Activated CD4-positive, alpha-beta T cell treated with anti-CD3 and anti-CD28 coated beads for 24 hours (primary cell): Measurements from ENCODE around the gene CEP135.
"Not testable (repeated sequence)": the region's sequence is repeated elsewhere in the genome, so short reads cannot be mapped to it uniquely, and the experiment has no call there.

Experiments used
- DNase-seq, 2 donors: peaks; one replicate each; pipeline ENCODE4 v3.0.0-alpha.2; 2020; ENCODE audit warnings: low read depth in 2 of 2

CEP135 gene

GRCh38 chr4:55948726-55949481 lies at the start of gene CEP135:
Gene CEP135 (plus strand): TSS chr4:55948945. CDS start chr4:55952131, 3,186 bp downstream.
- peak; percentile 83 to 84 for DNase-seq

DNA sequence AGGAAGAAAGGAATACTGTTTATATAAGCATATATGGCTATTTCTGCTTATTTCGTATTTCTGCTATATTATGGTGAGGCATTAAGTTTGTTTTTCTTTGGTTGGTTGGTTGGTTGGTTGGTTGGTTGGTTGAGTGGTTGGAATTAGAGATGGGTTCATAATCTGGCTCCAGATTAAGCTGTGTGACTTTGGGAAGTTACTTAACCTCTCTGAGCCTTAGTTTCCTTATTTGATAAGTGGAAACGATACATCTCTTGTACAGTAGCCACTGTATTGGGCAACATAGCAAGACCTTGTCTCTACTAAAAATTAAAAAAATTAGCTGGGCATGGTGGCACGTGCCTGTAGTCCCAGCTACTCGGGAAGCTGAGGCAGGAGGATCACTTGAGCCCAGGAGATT lies 46.1 kb upstream of the CEP135 start:
- DNase-seq: no peak

- no peak for DNase-seq
These were observed 45.2 kb upstream of the CEP135 start for GRCh38 chr4:55903577-55903976.

DNA sequence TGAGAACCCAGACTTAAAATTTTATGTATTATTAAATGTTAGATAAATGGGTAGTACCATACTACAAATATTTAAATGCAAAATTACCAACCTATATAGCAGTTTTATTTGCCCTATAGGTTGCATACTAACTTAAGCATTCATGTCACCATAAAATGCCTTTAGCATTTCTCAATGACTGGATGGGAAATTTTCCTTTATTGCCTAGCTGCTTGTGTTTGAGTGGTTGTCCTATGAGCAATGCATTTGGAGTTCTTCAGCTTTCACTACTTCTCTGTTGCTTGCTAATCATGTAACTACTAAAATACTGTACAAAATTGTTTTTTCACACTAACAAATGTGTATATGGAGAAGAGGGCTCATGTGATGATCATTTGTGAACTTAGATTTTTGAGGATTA lies 44.2 kb upstream of the CEP135 start:
- no peak for DNase-seq

- DNase-seq: no peak
These were observed 42.4 kb upstream of the CEP135 start for GRCh38 chr4:55906323-55906722.

GRCh38 chr4:55906989-55907388 lies 41.8 kb upstream of the CEP135 start:
- DNase-seq: no peak

- DNase-seq: no peak
These were observed 41.3 kb upstream of the CEP135 start for GRCh38 chr4:55907469-55907868.

- DNase-seq: no peak
These were observed 38.6 kb upstream of the CEP135 start for GRCh38 chr4:55910140-55910539.

DNA sequence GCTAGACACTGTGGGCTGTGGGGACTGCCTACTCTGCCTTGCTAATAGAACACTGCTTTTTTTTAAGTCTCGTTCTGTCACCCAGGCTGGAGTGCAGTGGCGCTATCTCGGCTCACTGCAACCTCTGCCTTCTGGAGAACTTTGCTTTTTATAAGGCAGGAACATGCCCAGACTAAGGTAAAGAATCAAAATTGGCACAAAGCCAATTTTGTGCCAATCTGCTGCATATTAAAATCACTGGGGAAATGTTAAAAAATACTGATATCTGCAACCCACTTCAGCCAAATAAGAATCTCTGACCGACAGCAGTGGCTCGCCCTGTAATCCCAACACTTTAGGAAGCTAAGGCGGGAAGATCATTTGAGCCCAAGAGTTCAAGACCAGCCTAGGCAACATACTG lies 36.5 kb upstream of the CEP135 start:
- no peak for DNase-seq

DNA sequence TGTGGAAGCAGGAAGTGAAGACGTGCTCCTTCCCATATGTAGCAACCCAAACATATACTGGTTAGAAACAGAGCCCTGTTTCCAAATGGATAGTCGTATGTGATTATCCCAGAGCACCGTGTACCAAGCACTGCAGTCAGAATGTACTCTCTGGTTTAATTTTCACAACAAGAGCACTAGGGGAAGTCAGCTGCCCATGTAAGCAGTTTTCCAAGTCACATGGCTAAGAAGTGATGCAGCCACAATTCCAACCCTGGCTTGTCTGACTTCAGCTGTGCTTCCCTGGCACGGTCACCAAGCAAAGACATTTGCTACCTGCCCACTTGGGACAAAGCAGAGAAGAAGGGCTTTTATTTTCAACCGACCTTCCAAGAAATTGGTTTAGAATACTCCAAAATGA lies 28.2 kb upstream of the CEP135 start:
- no peak for DNase-seq

DNA sequence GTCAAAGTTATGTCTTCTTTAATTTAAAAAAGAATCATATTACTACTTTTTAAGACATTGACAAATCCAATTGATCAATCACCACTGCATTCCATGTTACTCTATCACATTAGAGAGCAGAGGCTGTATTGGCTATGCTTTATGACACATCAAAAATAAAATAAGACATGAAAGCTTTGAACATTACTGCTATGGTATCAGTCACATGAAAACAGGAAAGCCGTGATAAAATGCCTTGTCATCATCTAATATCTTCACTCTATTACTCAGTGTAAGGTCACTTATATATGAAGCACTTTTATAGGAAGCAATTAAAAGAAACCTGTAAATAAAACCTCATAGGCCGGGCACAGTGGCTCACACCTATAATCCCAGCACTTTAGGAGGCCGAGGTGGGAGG lies 27.7 kb upstream of the CEP135 start:
- no peak for DNase-seq

- no peak for DNase-seq
These were observed 23.5 kb upstream of the CEP135 start for GRCh38 chr4:55925241-55925640.

- DNase-seq: no peak
These were observed 22.1 kb upstream of the CEP135 start for GRCh38 chr4:55926610-55927009.

- DNase-seq: no peak
These were observed 20.8 kb upstream of the CEP135 start for GRCh38 chr4:55927803-55928437.

GRCh38 chr4:55928846-55929245 lies 19.9 kb upstream of the CEP135 start:
- no peak for DNase-seq

GRCh38 chr4:55931043-55931442 lies 17.7 kb upstream of the CEP135 start:
- DNase-seq: no peak

- DNase-seq: no peak
These were observed 16.9 kb upstream of the CEP135 start for GRCh38 chr4:55931833-55932232.

GRCh38 chr4:55932511-55932910 lies 16.2 kb upstream of the CEP135 start:
- no peak for DNase-seq

- DNase-seq: no peak
These were observed 15.1 kb upstream of the CEP135 start for GRCh38 chr4:55933611-55934010.

DNA sequence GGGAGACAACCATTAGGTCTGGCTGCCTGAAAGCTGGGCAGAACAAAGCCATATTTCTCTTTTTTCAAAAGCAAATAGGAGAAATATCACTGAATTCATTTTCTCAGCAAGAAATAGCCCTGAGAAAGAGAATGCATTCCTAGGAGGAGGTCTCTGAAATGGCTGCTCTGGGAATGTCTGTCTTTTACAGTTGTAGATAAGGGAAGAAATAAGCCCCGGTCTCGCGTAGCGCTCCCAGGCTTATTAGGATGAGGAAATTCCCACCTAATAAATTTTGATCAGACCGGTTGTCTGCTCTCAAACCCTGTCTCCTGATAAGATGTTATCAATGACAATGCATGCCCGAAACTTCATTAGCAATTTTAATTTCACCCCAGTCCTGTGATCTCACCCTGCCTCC lies 12.8 kb upstream of the CEP135 start:
- DNase-seq: not testable (repeated sequence)

- no peak for DNase-seq
These were observed 10.3 kb upstream of the CEP135 start for GRCh38 chr4:55938481-55938880.

- DNase-seq: no peak
These were observed 9.3 kb upstream of the CEP135 start for GRCh38 chr4:55939421-55939820.

DNA sequence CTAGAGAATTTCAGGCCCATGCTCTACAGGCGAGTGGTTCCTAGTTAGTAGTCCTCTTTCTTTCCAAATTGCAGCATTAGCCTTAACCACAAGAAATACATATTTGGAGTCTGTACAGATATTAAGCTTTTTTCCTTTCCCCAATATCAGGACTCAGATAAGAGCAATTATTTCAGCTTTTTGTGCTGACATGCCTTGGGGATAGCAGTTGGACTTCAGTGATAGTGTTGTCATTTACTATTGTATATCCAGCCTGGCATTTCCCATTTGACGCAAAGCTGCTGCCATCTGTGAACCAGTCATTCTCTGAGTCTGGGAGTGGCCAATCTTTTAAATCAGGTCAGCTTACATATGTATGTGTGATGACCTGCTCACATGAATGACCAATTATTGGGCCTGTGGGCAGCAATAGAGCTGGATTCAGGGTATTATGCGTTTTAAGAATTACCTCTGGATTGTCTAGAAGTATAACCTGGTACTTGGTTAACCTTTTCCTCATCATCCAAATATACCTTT lies 6.8 kb upstream of the CEP135 start:
- no peak for DNase-seq
